ENCODE results near the gene PTPN13.

PTPN13 gene

GRCh38 chr4:86791126-86791525 is 197.0 kb downstream of the PTPN13 start:
- no peak for DNase-seq (ENCODE audit: low read depth, low spot score)
- no peak overlapping the region for H3K27ac ChIP-seq

- DNase-seq (ENCODE audit: low read depth, low spot score) = no peak
- no peak overlapping the region for H3K27ac ChIP-seq
These were observed 215.7 kb downstream of the PTPN13 start for GRCh38 chr4:86809809-86810208.

GRCh38 chr4:86810847-86811246 is 216.7 kb downstream of the PTPN13 start:
- DNase-seq (ENCODE audit: low read depth, low spot score) = no peak
- H3K27ac ChIP-seq = no peak overlapping the region

GRCh38 chr4:86815653-86816052 is 221.5 kb downstream of the PTPN13 start:
- DNase-seq (ENCODE audit: low read depth, low spot score) = no peak
- H3K27ac ChIP-seq = no peak overlapping the region

- no peak overlapping the region for H3K27ac ChIP-seq
- no peak for DNase-seq (ENCODE audit: low read depth, low spot score)
These were observed 222.6 kb downstream of the PTPN13 start for GRCh38 chr4:86816501-86817273.

GRCh38 chr4:86818211-86818610 is 224.1 kb downstream of the PTPN13 start:
- no peak for DNase-seq (ENCODE audit: low read depth, low spot score)
- peak overlapping the region; percentile 30 for H3K27ac ChIP-seq

- H3K27ac ChIP-seq = no peak overlapping the region
- no peak for DNase-seq (ENCODE audit: low read depth, low spot score)
These were observed 224.7 kb downstream of the PTPN13 start for GRCh38 chr4:86818841-86819240.

GRCh38 chr4:86819561-86819960 is 225.4 kb downstream of the PTPN13 start:
- no peak for DNase-seq (ENCODE audit: low read depth, low spot score)
- H3K27ac ChIP-seq = no peak overlapping the region

GRCh38 chr4:86821151-86821550 is 227.0 kb downstream of the PTPN13 start:
- DNase-seq (ENCODE audit: low read depth, low spot score) = no peak
- H3K27ac ChIP-seq = peak overlapping the region; percentile 91

- DNase-seq (ENCODE audit: low read depth, low spot score) = no peak
- H3K27ac ChIP-seq = peak overlapping the region; percentile 91
These were observed 228.0 kb downstream of the PTPN13 start for GRCh38 chr4:86822136-86822535.

GRCh38 chr4:86825511-86825910 is 231.4 kb downstream of the PTPN13 start:
- peak overlapping the region; percentile 63 for H3K27ac ChIP-seq
- no peak for DNase-seq (ENCODE audit: low read depth, low spot score)

GRCh38 chr4:86831262-86832130 is 237.4 kb downstream of the PTPN13 start:
- peak overlapping the region; percentile 99 for H3K27ac ChIP-seq
- DNase-seq (ENCODE audit: low read depth, low spot score) = peak; percentile 96

- no peak overlapping the region for H3K27ac ChIP-seq
- DNase-seq (ENCODE audit: low read depth, low spot score) = no peak
These were observed 239.5 kb downstream of the PTPN13 start for GRCh38 chr4:86833615-86834014.

- DNase-seq (ENCODE audit: low read depth, low spot score) = no peak
- H3K27ac ChIP-seq = peak overlapping the region; percentile 26
These were observed 240.8 kb downstream of the PTPN13 start for GRCh38 chr4:86834901-86835300.

GRCh38 chr4:86835677-86836076 is 241.6 kb downstream of the PTPN13 start:
- no peak for DNase-seq (ENCODE audit: low read depth, low spot score)
- H3K27ac ChIP-seq = peak overlapping the region; percentile 26

- DNase-seq (ENCODE audit: low read depth, low spot score) = no peak
- H3K27ac ChIP-seq = peak overlapping the region; percentile 29
These were observed 243.8 kb downstream of the PTPN13 start for GRCh38 chr4:86837691-86838503.

GRCh38 chr4:86840858-86841257 is 246.7 kb downstream of the PTPN13 start:
- H3K27ac ChIP-seq = peak overlapping the region; percentile 99
- no peak for DNase-seq (ENCODE audit: low read depth, low spot score)

GRCh38 chr4:86841309-86841708 is 247.2 kb downstream of the PTPN13 start:
- DNase-seq (ENCODE audit: low read depth, low spot score) = peak; percentile 77
- H3K27ac ChIP-seq = peak overlapping the region; percentile 99

GRCh38 chr4:86845593-86845992 is 251.5 kb downstream of the PTPN13 start:
- H3K27ac ChIP-seq = peak overlapping the region; percentile 99
- DNase-seq (ENCODE audit: low read depth, low spot score) = peak; percentile 96

GRCh38 chr4:86846921-86847320 is 252.8 kb downstream of the PTPN13 start:
- H3K27ac ChIP-seq = peak overlapping the region; percentile 99

More at GRCh38 chr4:86846921-86847320, 252.8 kb downstream of the PTPN13 start:
- DNase-seq (ENCODE audit: low read depth, low spot score) = no peak
